Right renal pelvis (tissue), 4 donors: ENCODE data around the gene NDUFB6. TPM values are rescaled to one million over a fixed set of nuclear protein-coding genes. Genes with fewer than 3 reads are reported as not detected.
"Not testable (repeated sequence)": the region's sequence is repeated elsewhere in the genome, so short reads cannot be mapped to it uniquely, and the experiment has no call there.

Experiments used
- DNase-seq, 4 donors: peaks; one replicate each; pipeline ENCODE4 v3.0.0-alpha.2; 2013; ENCODE audit warnings: low read depth in 4 of 4, low spot score in 3 of 4, missing footprints in 1 of 4
- polyA plus RNA-seq, 4 donors: library from polyadenylated mRNA; unstranded; fragments of 120-200 nt; gene quantifications; one replicate each; pipeline ENCODE4 v1.2.1, GENCODE V29; 2013; ENCODE audit not compliant: insufficient read length in 4 of 4

Gene NDUFB6
- 10 to 100 TPM; 76.4 to 93.8 (median 83.3) TPM for polyA plus RNA-seq

- peak; percentile 88 to 94 (median 90) for DNase-seq
Observed at GRCh38 chr9:32572900-32573523, at the start of gene NDUFB6. Gene NDUFB6 (minus strand): TSS chr9:32573159. CDS start chr9:32573060, 99 bp downstream.

- no peak for DNase-seq
Observed at GRCh38 chr9:32618261-32618660, 45.3 kb upstream of the NDUFB6 start.

GRCh38 chr9:32606811-32607210, 33.9 kb upstream of the NDUFB6 start:
- no peak for DNase-seq

- no peak for DNase-seq
Observed at GRCh38 chr9:32603914-32604852, 31.2 kb upstream of the NDUFB6 start.

- DNase-seq = not testable (repeated sequence)
Observed at GRCh38 chr9:32599021-32599420, 26.1 kb upstream of the NDUFB6 start.

- DNase-seq = no peak
Observed at GRCh38 chr9:32596936-32597335, 24.0 kb upstream of the NDUFB6 start.

- DNase-seq = no peak
Observed at GRCh38 chr9:32596096-32596865, 23.3 kb upstream of the NDUFB6 start.

- no peak for DNase-seq
Observed at GRCh38 chr9:32590898-32591297, 17.9 kb upstream of the NDUFB6 start.

GRCh38 chr9:32590476-32590875, 17.5 kb upstream of the NDUFB6 start:
- no peak for DNase-seq

GRCh38 chr9:32589083-32589723, 16.2 kb upstream of the NDUFB6 start:
- peak in 1 of 4 donors; percentile 22 for DNase-seq

GRCh38 chr9:32587901-32588300, 14.9 kb upstream of the NDUFB6 start:
- no peak for DNase-seq

- DNase-seq = no peak
Observed at GRCh38 chr9:32584784-32585183, 11.8 kb upstream of the NDUFB6 start.

- DNase-seq = peak; percentile 27 to 60 (median 52)
Observed at GRCh38 chr9:32581512-32582143, 8.7 kb upstream of the NDUFB6 start.

- DNase-seq = no peak
Observed at GRCh38 chr9:32580631-32581300, 7.8 kb upstream of the NDUFB6 start.

- DNase-seq = peak in 1 of 4 donors; percentile 28
Observed at GRCh38 chr9:32579706-32580331, 6.9 kb upstream of the NDUFB6 start.

GRCh38 chr9:32578976-32579375, 6.0 kb upstream of the NDUFB6 start:
- no peak for DNase-seq

GRCh38 chr9:32577316-32577715, 4.4 kb upstream of the NDUFB6 start:
- DNase-seq = no peak

- no peak for DNase-seq
Observed at GRCh38 chr9:32574858-32575257, 1.9 kb upstream of the NDUFB6 start.

GRCh38 chr9:32573821-32574220, 862 bp upstream of the NDUFB6 start:
- no peak for DNase-seq
